Measurements from ENCODE around the gene DNAI2.

DNA sequence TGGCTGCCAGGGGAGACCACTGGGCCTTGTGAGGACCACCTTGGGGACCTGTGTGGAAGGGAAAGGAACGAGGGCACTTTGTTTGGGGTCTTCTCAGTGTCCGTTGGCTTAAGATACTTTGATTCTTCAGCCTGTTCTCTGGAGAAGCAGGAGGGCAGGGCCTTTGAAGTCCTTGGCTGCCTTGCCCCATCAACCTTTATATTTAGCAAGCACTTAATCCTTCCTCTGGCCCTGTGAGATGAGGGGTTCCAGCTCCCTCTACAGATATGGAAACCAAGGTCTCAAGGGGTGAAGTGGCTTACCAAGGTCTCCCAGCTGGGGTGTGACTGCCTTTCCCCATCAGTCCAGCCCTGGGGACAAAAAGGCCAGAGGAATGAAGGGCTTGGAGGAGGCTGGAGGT is 32.2 kb upstream of the DNAI2 start:
- TF ChIP-seq SPI1 (IDR thresholded peaks at IDR 0.05; ENCODE audit: low read depth, low read length) (no peak), POLR2AphosphoS5 (IDR thresholded peaks at IDR 0.05; ENCODE audit: low read depth, low read length) (no peak), POLR2A (IDR thresholded peaks at IDR 0.05; ENCODE audit: low read depth, low read length) (no peak), PAX5 (IDR thresholded peaks at IDR 0.05; ENCODE audit: insufficient read depth, low read length, severe bottlenecking) (no peak), TAF1 (IDR thresholded peaks at IDR 0.05; ENCODE audit: low read depth, low read length) (no peak), POU2F2 (IDR thresholded peaks at IDR 0.05; ENCODE audit: low read depth, low read length) (no peak)
